HG02642 (cell line): ENCODE results near the gene GPR61.

Experiments used
- ATAC-seq: cut with Tn5 transposase; IDR thresholded peaks from one replicate; pipeline ENCODE4 v1.9.1; 2021; ENCODE audit warnings: mild to moderate bottlenecking; ENCODE audit not compliant: unreplicated experiment, poor library complexity

The GPR61 gene

DNA sequence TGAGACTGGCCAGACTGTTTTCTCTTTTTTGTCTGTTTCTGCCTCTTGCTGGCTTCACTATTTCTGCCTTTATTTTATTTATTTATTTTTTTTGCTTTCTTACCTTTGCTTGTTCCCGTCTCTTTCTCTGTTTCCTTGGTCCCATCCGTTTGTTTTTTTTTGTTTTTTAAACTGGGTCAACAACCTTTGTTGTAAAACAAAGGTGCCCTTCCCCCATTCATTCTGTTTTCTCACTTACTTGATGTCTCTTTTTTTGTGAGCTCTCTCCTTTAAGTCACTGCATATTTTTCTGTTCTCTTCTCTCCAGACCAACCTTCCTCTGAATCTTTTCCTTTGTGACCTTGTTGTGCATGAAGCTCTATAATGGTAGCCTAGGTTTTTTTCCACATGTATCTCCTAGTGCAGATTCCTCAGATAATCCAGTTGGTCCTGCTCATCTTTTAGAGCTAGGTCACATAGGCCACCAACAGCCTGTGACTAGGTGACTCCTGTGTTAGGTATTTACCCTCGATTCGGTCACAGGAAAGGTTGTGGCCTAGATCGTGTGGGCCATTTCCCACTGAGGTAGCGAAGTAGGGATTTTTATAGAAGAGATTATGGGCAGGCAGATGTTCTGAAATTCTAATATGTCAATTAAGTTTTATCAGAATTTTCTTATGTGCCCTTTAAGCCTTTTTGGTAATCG lies 24.7 kb downstream of the GPR61 start:
- ATAC-seq = no peak

DNA sequence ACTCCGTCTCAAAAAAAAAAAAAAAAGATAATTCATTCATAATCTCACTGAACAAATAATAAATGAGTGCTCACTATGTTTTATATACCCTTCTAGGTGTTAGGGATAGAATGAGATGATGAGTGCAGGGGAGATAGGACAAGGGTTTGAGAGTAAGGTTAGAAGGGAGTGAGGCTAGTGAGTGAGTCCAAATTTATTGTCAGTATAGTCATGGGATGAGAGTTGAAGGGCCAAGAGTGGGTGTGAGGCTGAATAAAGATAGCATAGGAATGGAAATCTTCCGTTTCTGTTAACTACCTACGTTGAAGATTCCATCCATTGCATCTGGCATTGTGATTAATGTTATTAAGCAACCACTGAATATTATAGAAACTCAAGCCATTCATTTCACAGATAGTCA lies 25.6 kb downstream of the GPR61 start:
- ATAC-seq = no peak

DNA sequence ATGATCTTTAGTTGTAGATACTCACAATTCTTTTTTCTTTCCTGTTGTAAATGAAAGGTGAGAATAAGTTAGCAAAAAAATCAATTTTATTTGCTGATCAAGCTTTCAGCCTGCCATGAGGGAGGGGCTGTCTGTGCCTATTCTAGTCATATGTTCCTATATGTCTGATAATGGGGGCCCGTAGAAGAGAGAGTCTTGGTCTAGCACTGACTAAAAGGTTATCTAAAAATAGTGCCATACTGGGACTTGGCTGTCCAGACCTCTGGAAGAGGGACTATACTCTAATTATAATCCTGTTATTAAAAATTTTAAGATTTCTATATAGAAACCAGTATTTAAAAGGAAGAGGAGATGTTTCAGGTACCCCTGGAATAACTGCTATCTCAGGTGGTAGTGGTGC lies 27.3 kb downstream of the GPR61 start:
- no peak for ATAC-seq

DNA sequence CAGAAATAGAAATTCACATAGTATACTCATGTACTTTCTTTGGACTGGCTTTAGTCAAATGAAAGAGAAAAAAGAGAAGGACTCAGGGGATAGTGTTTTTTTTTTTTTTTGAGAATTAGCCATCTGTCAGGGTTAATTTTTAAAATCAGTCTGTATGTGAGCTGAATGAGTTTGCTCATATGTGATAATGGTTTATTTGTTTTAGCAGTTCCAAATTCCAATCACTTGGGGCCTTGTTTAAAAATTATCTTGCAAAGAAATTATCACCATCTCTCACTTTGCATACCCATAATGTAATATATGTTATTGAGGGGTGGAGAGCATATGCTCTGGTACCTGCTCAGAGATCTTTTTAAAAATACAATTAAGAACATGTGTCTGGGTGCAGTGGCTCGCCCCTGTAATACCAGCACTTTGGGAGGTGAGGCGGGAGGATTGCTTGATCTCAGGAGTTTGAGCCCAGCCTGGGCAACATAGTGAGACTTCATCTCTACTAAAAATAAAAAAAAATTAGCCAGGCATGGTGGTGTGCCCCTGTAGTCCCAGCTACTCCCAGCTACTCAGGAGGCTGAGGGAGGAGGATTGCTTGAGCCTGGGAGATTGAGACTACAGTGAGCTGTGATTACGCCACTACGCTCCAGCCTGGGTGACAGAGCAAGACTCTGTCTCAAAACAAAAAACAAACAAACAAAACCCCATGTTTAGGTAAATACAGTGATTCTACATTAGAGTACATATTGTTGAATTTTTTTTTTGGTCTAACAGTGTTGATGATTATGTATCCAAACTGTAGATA lies 28.4 kb downstream of the GPR61 start:
- ATAC-seq = no peak

DNA sequence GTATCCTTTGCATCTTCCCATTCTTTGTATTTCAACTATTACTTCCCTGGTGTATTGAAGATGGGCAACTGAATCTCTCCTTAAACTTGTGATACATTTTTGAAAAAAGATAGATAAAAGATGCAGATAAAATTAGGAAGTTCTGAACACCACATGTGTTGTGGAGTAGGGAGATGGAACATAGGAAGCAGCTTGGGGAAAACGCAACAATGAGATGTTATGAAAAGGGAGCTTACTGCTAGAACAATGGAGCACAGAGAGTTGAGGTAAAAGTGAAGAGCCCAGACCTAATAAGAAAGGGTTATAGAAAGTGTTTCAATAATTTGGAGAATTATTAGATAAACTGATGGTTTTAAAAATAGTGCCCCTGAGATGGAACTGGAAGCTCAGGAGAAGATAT lies 29.7 kb downstream of the GPR61 start:
- no peak for ATAC-seq

DNA sequence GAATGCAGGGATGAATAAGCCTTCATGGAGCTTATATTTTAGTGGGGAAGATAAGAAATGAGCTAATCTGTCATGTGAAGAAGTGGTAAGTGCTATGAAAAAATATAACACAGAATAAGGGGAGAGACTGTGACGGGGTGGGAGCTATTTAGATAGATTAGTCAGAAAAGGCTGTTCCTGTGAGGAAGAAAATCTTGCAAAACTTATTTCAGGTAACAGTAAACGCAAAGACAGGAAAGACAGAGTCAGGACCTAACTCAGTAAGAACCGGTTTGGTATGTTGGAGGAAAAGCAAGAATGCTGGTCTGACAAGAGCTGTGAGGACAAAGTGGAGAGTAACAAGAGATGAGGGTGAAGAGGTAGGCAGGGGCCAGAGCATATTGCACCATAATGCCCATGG lies 30.7 kb downstream of the GPR61 start:
- no peak for ATAC-seq

DNA sequence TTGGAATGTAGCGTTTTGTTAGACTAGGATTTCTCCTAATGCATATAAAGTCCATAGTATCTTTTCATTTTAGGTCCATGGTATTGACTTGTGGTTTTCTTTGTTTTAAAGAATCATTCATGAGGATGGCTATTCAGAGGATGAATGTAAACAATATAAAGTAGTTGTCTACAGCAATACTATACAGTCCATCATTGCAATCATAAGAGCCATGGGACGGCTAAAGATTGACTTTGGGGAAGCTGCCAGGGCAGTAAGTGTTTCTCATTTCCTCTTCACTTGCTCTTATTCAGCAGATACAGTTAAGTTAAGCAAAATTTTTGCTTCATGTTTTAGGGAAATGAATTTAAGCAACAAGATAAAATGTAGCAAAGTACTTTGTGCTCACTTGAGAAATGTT lies 34.1 kb downstream of the GPR61 start:
- no peak for ATAC-seq

DNA sequence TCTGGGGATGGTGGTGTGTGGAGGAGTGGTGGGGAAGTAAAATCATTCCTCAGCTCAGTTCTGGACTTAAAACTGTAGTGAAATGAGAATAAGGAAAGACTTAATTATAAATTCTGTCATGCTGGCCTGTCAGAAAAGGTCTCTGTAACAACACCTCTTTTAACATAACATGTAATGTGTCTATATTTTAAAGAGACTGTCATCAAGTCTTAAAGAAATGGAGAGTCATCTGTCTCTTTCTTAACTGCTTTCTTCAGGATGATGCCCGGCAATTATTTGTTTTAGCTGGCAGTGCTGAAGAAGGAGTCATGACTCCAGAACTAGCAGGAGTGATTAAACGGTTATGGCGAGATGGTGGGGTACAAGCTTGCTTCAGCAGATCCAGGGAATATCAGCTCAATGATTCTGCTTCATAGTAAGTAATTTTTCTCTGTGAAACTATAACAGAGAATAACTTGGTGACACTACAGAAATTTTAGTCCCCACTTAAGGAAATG lies 39.3 kb downstream of the GPR61 start:
- ATAC-seq = no peak

DNA sequence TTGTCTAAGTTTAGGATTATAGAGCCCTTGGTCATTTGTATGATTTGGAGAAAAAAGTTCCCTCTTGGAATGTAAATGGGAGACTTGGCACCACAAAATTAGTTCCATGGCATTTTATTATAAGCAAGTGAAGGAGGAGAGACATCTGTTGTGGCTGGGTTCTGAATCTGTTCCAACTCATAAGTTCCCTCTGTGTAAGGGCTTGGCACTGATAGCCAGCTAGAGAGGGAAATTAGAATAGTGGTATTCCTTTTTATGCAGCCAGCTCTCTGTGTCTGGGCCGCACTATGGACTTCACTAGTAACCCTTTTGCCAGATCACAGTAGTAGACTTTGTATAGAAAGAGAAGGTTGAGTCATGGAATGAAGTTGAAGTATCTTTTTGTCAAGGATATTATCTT lies 39.8 kb downstream of the GPR61 start:
- no peak for ATAC-seq

DNA sequence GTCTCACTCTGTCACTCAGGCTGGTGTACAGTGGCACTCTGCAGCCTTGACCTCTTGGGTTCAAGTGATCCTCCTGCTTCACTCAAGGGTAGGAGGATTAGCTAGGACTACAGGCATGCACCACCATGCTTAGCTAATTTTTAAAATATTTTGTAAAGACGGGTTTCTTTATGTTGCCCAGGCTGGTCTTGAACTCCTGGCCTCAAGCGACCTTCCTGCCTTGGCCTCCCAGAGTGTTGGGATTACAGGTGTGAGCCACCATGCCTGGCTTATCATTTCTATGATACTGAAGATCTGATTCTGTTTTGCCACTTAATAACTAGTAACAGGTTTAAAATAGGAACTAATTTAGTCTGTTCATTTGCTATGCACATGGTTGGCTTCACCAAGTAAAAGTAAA lies 42.3 kb downstream of the GPR61 start:
- no peak for ATAC-seq

DNA sequence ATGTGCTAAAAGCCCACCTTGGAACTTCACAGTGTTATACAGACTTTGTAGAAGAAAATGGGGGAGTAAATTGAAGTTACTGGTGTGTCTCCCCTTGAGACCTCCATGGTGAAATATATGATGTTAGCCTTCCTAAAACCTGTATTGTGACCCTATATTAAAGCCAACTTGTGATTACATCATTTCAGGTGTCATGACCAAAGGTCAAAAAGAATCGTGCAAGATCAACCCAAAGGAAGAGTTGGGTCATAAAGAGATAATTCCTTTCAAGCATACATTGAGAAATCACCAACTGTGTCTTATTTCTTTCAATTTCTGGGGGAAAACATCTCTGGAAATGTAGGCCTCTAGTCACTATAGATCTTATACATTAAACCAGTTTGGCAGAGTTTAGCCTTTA lies 45.1 kb downstream of the GPR61 start:
- no peak for ATAC-seq

DNA sequence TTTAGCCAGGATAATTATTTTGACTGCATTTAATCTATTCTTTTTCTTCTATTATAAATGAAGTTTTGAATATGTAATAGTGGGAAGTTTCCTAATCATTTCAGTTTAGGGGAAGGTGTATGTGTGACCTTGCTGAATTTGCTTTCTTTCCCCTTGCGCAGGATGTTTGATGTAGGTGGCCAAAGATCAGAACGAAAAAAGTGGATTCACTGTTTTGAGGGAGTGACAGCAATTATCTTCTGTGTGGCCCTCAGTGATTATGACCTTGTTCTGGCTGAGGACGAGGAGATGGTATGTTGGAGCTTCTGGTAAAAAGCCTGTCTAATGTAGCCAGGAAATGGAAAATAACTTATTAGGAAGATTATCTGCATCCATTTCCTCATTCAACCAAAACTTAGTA lies 46.4 kb downstream of the GPR61 start:
- ATAC-seq = no peak

DNA sequence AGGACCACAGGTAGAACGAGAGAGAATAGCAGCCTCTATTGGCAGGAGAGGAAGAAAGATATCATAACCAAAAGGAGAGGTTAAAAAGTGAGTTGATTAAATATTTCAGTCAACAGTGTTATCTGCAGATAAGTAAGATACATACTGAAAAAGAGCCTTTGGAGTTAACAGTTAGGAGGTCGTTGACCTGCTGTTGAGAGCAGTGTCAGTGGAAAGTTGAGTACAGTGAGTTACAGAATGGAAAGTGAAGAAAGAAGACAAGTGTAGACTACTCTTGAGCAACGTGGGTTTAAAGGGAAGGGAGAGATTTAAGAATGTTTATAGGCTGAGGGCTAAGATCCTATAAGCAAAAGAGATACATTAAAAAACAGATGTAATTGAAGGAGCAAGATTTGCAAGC lies 49.5 kb downstream of the GPR61 start:
- ATAC-seq = no peak

DNA sequence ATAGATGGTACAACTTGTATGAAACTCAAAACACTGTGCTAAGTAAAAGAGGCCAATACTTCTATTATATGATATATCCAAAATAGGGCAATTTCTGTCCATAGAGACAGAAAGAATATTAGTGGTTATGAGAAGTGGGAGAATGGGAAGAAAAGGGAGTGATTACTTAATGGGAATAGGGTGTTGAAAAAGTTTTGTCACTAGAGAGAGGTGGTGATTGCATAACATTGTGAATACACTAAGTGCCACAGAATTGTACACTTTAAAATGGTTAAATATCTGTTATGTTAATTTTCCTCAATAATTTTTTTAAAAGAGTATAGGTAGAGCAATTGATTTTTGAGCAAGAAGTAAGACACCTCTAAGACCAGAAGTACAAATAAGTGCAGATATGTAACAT lies 50.0 kb downstream of the GPR61 start:
- ATAC-seq = no peak

DNA sequence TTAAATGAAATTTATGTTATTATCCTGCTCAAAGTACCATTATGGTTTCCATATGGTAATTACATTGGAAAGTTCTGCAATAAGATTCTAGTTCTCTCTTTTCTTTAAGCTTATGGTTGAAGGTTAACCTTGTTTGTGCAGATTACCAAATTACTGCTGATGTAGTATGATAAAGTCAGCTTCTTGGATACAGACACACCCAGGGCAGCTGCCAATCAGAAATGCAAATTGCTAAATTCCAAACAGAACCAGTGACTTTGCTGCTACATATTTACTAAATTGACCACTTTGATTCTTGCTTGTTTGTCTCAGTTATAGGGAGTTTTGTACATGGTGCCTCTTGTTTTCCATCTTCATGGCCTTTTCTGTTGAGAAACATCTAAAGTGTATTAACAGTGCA lies 53.2 kb downstream of the GPR61 start:
- no peak for ATAC-seq

DNA sequence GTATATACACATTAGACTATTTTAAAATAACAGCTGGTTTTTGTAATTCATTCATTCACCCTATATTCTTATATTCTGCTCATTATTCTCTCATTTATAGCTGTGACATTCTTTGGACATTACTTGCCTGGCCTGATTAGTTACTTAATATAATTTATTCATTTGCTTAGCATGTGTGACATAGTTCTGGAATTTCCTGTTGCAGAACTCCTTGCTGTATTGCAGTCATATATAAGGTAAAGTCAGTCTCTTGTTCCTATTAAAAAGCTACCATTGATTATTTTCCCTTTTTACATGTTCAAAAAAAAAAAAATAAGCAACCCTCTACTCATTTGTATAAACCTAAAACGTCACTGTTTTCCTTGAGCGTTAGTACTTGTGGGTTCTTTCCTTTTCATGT lies 55.9 kb downstream of the GPR61 start:
- ATAC-seq = no peak
